GM18861 (cell line): ENCODE data around the gene TMEM18.

Source experiments
- ATAC-seq: cut with Tn5 transposase; IDR thresholded peaks from one replicate; pipeline ENCODE4 v1.9.1; 2021; ENCODE audit not compliant: unreplicated experiment

The TMEM18 gene

DNA sequence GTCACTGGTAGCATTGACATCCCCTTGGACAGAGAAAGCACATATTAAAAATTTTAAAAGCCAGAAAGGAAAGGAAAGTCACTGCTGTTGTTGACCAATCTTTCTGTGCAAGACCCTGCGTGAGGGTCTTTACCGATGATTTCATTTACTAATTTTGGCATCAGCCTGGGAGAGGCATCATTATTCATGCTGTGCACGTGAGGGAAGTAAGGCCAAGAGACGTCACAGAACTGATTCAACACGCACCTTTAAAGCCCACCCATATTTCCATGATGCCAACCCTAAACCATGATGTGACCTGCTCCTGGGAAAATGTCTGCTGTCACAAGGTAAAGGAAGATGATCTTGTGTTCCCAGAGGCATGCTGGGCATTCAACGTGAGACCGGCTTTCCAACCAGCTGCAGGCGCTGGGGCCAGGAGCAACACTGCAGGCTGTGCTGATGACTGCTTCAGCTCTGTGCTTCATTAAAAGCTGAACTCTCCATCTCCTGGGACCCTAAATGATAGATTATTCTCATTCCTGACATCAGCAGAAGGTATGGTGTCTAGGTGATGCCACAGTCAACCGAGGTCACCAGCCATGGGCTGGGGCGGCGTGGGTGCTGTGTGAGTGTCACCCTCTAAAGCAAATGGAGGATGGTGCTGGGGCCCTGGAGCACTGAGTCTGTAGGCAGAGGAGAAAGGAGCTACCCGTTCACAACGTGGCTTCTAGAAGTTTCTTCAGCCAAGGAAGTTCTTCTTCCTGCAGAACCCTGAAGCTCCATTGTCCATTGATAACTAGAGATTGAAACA lies 53.9 kb downstream of the TMEM18 start:
- no peak for ATAC-seq

DNA sequence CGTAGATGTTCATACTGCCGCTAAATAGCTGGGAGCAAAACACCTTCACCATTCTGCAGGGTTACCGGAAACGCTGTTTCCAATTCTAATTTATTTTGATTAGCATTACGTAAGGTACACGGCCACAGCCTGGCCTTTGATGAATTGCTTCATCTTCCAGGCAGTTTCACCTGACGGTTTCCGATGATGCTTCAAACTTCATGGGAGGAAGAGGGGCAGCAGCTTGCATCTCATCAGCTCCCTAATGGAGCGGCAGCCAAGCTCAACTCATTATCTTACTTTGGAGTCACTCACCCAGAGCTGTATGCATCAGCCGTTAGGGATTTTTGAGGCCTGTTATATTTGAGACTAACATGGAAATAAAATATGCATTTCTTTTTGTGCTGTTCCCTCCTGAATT lies 54.8 kb downstream of the TMEM18 start:
- no peak for ATAC-seq

GRCh38 chr2:621303-622099 lies 55.7 kb downstream of the TMEM18 start:
- ATAC-seq = no peak

- no peak for ATAC-seq
These were observed 56.5 kb downstream of the TMEM18 start for GRCh38 chr2:620471-621302.

DNA sequence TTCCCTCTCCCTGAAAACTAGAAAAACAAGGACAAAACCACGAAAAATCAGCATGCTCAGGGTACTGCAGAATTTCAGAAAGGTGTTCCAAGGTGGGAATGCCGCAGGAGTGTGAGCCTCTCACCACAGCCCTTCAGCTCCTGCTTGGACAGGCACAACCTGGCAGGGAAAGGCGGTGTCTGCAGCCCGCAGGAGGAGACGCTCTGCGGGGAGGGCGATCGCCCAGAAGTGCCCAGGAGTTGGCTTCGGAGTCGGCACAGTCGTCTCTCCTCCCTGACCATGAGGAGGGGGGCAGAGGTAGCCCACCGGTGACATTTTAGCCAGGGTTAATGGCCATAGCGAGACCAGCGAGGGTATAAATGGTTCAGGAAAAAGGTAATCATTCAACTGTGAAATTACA lies 57.2 kb downstream of the TMEM18 start:
- no peak for ATAC-seq

DNA sequence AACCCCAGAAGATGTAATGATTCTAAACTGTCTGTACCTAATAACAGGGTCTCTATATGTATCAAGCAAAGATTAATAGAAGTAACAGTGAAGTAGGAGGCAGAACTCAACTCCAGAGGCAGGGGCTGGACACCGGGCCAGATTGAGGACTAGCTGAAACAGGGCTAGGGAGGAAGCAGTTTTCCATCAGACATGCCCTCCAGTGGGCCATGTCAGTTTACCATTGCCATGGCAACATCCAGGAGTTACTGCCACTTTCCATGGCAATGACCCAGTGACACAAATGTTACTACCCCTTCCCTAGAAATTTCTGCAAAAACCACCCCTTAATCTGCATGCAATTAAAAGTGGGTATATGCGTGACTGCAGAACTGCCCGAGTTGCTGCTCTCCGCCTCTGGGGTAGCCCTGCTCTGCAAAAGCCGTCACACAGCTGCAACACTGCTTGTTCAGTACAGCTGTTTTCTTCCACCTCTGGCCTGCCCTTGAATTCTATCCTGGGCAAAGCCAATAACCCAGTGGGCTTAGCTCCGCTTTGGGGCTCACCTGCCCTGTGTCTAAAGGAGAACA lies 58.7 kb downstream of the TMEM18 start:
- ATAC-seq = no peak

DNA sequence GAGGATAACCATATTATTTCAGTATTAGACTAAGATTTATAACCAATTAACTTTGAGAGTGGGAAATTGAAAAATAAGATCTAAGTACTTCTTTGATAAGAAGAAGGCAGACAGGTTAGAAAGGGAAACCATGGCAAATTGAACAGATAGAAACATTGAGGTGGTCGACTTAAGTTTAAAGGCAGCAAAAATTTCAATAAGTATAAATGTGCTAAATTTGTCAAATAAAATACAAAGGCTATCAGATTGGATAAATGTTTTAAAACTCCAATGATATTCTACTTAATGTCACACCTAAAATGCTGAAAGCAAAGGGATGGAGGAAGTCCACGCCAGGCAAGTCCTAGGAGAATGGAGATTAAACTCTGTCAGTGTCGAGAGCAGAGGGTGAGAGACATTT lies 59.2 kb downstream of the TMEM18 start:
- no peak for ATAC-seq
